Activated CD4-positive, alpha-beta T cell treated with anti-CD3 and anti-CD28 coated beads, Interleukin-2, amount 10 ng/mL, durations not matched to agents 7 days and 5 days (primary cell): ENCODE data around the gene TSPAN14. TPM values are rescaled to one million over a fixed set of nuclear protein-coding genes. Genes with fewer than 3 reads are reported as not detected.

ENCODE experiments used
- CTCF ChIA-PET: fragments of 350-600 bp; sonication (Branson Sonifier 250); formaldehyde crosslinking; loops from one replicate; lab custom pipeline; 2021; ENCODE audit warnings: antibody characterized with exemption; lab: Charles Lee
- POLR2A ChIA-PET: fragments of 350-600 bp; sonication (Branson Sonifier 250); formaldehyde crosslinking; loops from one replicate; lab custom pipeline; 2021; ENCODE audit warnings: antibody characterized with exemption; lab: Charles Lee
- DNase-seq: peaks from one replicate; pipeline ENCODE4 v3.0.0-alpha.2; 2020
- H3K27ac Mint-ChIP-seq: one replicate; pipeline ENCODE4 v1.8.0; 2021; ENCODE audit warnings: mild to moderate bottlenecking, moderate library complexity, mixed read lengths
- H3K27me3 Mint-ChIP-seq: one replicate; pipeline ENCODE4 v1.8.0; 2021; ENCODE audit warnings: mixed read lengths
- H3K36me3 Mint-ChIP-seq: one replicate; pipeline ENCODE4 v1.8.0; 2021; ENCODE audit warnings: low read depth, mixed read lengths
- H3K4me1 Mint-ChIP-seq: one replicate; pipeline ENCODE4 v1.8.0; 2021; ENCODE audit warnings: mixed read lengths
- H3K4me3 Mint-ChIP-seq: one replicate; pipeline ENCODE4 v1.8.0; 2021; ENCODE audit warnings: mild to moderate bottlenecking, moderate library complexity, mixed read lengths
- H3K9me3 Mint-ChIP-seq: one replicate; pipeline ENCODE4 v1.8.0; 2021; ENCODE audit warnings: mixed read lengths
- total RNA-seq, 2 experiments: library from RNA; stranded (reverse); gene quantifications; one replicate each; pipeline ENCODE4 v1.2.3, GENCODE V29; 2021

Gene TSPAN14
- total RNA-seq, 2 experiments from 2014 or later: 127 to 143 TPM

DNA sequence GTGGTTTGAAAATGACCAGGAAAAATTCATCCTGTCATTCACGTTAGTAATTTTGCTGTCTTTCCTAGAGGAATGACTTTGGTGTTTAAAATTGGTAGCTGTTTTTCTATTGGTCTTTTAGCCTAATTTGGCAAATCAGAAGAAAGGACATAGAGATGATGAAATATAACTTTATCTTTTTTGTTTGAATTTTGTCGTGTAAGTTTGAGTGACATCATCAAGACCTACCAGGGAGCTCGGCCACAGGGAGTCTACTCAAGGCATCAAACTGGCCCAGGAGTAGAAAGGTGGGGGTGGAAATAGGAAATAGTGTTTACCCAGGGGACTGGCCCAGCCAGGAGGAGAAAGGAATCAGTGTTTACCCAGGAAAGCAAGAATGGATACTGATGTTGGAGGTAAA, 21.0 kb upstream of the TSPAN14 start:
- Mint-ChIP-seq H3K36me3 (no peaks in the 10 kb centered on the region), H3K27ac (no peak overlapping the region), H3K4me1 (peaks cover 3% of the 10 kb centered on the region), H3K27me3 (peaks cover 4% of the 10 kb centered on the region), H3K9me3 (no peaks in the 10 kb centered on the region), H3K4me3 (no peak overlapping the region)
- ChIA-PET CTCF (interaction anchor here (0.7 to 3.1 kb wide), 3 partner anchors 11 to 73 kb away, joined by 3 to 15 read pairs (median 3); no protein-coding TSS in a partner anchor), POLR2A (no interaction called here)
- DNase-seq: no peak

DNA sequence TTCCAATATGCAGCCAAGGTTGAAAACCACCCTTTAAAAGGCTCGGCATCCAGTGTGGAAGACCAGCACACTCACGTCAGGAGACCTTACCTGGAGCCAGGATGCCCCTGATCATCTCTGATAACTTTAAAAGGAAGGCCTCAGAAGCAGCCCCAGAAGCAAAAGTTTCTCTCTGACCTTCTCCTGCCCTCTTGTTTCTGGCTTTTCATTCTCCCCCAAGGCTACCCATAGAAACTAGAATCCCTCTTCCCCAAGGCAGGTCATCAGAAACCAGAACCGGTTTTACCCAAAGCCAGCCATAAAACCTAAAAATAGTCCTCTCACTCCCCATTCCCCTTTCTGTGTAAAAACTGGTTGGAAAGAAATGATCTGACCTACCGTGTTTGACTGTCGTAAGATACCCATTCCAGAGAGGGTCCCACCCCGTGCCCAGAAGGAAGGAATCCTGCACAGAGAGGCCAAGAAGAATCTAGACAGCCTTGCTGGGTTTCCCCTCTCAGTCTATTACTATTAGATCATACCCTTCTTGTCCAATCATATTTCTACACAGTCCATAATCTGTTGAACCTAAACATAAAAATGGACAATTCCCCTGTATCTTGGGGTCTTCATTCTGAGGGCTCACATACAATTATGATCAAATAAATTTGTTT, 17.5 kb upstream of the TSPAN14 start:
- POLR2A ChIA-PET: no interaction called here
- H3K36me3 Mint-ChIP-seq: no peaks in the 10 kb centered on the region
- H3K27me3 Mint-ChIP-seq: peaks cover 10% of the 10 kb centered on the region
- no peak overlapping the region for H3K27ac Mint-ChIP-seq
- no peak for DNase-seq
- no peak overlapping the region for H3K4me3 Mint-ChIP-seq
- CTCF ChIA-PET: interaction anchor here (0.7 to 1.5 kb wide), 2 partner anchors 15 to 69 kb away, joined by 3 read pairs; no protein-coding TSS in a partner anchor
- H3K9me3 Mint-ChIP-seq: no peaks in the 10 kb centered on the region
- no peaks in the 10 kb centered on the region for H3K4me1 Mint-ChIP-seq

DNA sequence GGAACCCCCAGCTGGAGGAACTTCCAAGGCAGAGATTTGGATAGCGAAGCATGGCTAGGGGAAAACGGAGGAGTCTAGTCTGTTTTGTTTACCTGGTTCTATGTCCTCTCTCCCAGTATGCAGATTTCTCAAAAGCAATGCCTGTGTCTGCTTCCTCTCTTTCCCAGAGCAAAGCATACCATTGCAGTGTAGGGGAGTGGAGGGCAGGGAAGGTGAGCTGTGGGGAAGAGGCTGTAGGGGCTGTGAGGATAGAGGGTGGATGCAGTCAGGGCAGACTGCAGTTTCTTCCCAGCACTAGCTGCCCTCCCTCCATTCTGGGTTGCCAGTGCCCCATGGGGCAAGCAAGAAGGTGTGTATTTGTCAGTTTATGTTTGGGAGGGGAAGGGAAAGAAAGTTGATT, 16.9 kb upstream of the TSPAN14 start:
- Mint-ChIP-seq H3K4me3 (no peak overlapping the region), H3K27me3 (peaks cover 10% of the 10 kb centered on the region), H3K27ac (no peak overlapping the region), H3K9me3 (no peaks in the 10 kb centered on the region), H3K4me1 (no peaks in the 10 kb centered on the region), H3K36me3 (no peaks in the 10 kb centered on the region)
- POLR2A ChIA-PET: no interaction called here
- CTCF ChIA-PET: no interaction called here
- no peak for DNase-seq

DNA sequence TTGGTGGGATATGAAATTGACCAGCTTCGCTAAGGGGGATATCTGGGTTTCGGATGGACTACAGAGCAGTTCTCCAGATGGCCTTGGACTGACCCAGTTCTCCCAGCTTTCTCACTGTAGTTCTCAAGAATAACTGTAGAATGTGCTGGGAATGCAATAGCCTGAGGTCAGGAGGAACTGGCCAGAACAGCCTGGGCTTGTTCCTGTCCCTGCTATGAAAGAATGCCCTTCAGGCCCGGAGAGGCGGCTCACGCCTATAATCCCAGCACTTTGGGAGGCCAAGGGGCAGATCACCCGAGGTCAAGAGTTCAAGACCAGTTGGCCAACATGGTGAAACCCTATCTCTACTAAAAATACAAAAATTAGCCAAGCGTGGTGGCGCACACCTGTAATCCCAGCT, 12.3 kb upstream of the TSPAN14 start:
- Mint-ChIP-seq H3K27ac (no peak overlapping the region), H3K4me3 (no peak overlapping the region), H3K9me3 (no peaks in the 10 kb centered on the region), H3K4me1 (peaks cover 32% of the 10 kb centered on the region), H3K27me3 (peaks cover 13% of the 10 kb centered on the region), H3K36me3 (no peaks in the 10 kb centered on the region)
- no peak for DNase-seq
- ChIA-PET CTCF (interaction anchor here (0.7 to 7.3 kb wide), 3 partner anchors 9 to 67 kb away, joined by 3 to 118 read pairs (median 15); no protein-coding TSS in a partner anchor), POLR2A (no interaction called here)

DNA sequence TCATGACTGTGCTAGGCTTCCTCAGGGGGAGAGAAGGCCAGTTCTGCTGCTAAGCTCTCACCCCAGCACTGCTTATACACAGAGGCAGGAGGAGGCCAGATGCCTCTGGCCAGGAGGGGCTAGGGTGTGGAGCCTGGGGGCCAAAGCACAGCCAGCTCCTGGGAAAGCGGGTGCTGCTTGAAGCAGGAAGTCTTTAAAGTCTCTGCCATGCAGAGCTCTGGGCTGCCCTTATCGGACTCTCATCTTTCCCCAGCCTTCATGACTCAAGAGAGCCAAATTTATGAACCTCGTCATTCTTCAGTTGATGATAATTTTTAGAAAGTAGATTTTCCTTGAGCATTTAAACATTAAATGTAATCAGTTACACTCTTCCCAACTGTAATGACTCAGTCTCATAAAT, 11.2 kb upstream of the TSPAN14 start:
- no peaks in the 10 kb centered on the region for H3K9me3 Mint-ChIP-seq
- ChIA-PET POLR2A (no interaction called here), CTCF (interaction anchor here (1.0 to 7.3 kb wide), 7 partner anchors 10 to 69 kb away, joined by 3 to 118 read pairs (median 5); no protein-coding TSS in a partner anchor)
- no peak overlapping the region for H3K4me3 Mint-ChIP-seq
- H3K36me3 Mint-ChIP-seq: no peaks in the 10 kb centered on the region
- H3K4me1 Mint-ChIP-seq: peaks cover 35% of the 10 kb centered on the region
- DNase-seq: no peak
- peaks cover 17% of the 10 kb centered on the region for H3K27me3 Mint-ChIP-seq
- no peak overlapping the region for H3K27ac Mint-ChIP-seq

DNA sequence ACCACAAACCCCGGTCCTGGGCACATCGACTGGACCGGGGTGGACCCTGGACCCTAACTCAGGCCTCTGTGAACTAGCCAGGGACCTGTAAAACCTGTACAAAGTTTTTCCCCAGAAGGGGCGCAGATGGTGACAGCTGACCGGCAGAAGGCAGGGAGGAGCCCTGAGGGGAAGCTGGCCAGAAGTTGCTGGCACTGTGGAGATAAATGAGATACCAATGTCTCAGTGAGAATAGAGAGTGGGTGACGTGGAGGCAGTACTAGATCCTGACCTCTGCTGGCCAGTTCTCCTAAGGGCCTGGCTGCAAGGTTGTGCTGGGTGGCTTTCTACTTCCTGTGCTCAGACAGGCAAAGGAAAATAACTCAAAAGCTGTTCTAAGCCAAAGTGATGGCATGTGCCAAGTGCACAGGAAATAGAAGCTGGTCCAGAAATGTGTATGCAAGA, 10.6 kb upstream of the TSPAN14 start:
- H3K4me3 Mint-ChIP-seq: no peak overlapping the region
- no peaks in the 10 kb centered on the region for H3K9me3 Mint-ChIP-seq
- H3K4me1 Mint-ChIP-seq: peaks cover 36% of the 10 kb centered on the region
- H3K27me3 Mint-ChIP-seq: peaks cover 14% of the 10 kb centered on the region
- no peaks in the 10 kb centered on the region for H3K36me3 Mint-ChIP-seq
- H3K27ac Mint-ChIP-seq: peak overlapping the region; percentile 70
- POLR2A ChIA-PET: no interaction called here
- CTCF ChIA-PET: interaction anchor here (0.7 to 7.3 kb wide), 24 partner anchors 10 to 98 kb away, joined by 3 to 118 read pairs (median 5); partner anchors contain the start of gene SH2D4B
- peak; percentile 53 for DNase-seq

DNA sequence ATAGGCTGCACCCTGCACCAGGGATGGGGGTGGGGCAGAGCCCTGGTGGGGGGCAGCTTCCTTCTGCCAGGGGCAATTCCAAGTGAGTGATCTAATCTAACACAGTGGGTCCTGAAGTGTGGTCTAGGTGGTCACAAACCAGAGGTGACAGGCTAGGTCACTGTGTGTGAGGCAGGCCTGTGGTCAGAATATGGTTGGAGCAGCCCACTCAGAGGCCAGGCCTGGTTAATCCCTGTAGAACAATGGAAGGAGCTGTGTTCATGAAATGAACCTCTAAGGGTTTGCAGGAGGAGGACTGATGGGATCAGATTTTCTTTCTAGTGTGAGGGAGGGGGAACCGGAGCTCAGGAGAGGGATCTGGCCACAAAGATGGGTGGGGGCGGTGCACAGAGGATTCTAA, 10.0 kb upstream of the TSPAN14 start:
- POLR2A ChIA-PET: no interaction called here
- no peak for DNase-seq
- Mint-ChIP-seq H3K9me3 (no peaks in the 10 kb centered on the region), H3K27ac (peak overlapping the region; percentile 73), H3K4me1 (peaks cover 36% of the 10 kb centered on the region), H3K27me3 (peaks cover 11% of the 10 kb centered on the region), H3K4me3 (no peak overlapping the region), H3K36me3 (no peaks in the 10 kb centered on the region)
- CTCF ChIA-PET: interaction anchor here (0.7 to 7.3 kb wide), 30 partner anchors 9 to 115 kb away, joined by 3 to 118 read pairs (median 5); partner anchors contain the start of gene SH2D4B

DNA sequence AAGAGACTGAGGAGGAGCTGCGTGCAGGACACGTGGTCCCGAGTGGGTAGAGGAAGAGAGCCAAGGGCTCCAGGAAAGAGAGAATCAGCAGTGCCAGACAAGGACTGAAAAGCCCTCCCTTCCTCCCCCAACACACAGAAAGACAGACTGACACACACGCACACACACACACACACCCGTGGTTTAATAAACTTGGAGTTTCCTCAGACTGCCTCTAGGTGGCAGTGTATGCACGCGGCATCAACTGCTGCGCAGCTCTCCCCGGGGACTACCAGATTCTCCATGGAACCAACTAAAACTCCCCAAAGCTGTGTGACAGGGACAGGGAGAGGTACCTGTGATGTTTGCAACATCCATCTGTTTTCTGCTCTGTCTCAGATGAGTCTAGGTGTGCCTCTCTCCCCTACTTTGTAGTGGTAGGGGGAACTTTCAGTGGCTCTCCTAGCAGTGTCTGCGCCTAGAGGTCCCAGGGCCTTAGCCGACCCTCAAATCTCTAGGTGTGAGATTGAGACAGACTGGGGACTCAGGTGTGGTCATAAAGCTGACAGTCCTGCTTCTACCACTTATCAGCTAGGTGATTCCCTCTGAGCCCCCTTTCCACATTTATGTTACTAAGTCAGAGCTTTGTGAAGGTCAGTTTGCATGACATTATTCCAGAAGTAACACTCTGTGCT, 9.3 kb upstream of the TSPAN14 start:
- Mint-ChIP-seq H3K9me3 (no peaks in the 10 kb centered on the region), H3K4me3 (no peak overlapping the region), H3K36me3 (no peaks in the 10 kb centered on the region), H3K27me3 (peaks cover 8% of the 10 kb centered on the region), H3K4me1 (peaks cover 38% of the 10 kb centered on the region), H3K27ac (peak overlapping the region; percentile 73)
- ChIA-PET POLR2A (interaction anchor here (0.9 kb wide), 1 partner anchor 67 kb away, joined by 3 read pairs; no protein-coding TSS in a partner anchor), CTCF (interaction anchor here (0.7 to 7.3 kb wide), 29 partner anchors 8 to 152 kb away, joined by 3 to 118 read pairs (median 5); partner anchors contain the start of genes SH2D4B and TSPAN14)
- peak; percentile 43 for DNase-seq

DNA sequence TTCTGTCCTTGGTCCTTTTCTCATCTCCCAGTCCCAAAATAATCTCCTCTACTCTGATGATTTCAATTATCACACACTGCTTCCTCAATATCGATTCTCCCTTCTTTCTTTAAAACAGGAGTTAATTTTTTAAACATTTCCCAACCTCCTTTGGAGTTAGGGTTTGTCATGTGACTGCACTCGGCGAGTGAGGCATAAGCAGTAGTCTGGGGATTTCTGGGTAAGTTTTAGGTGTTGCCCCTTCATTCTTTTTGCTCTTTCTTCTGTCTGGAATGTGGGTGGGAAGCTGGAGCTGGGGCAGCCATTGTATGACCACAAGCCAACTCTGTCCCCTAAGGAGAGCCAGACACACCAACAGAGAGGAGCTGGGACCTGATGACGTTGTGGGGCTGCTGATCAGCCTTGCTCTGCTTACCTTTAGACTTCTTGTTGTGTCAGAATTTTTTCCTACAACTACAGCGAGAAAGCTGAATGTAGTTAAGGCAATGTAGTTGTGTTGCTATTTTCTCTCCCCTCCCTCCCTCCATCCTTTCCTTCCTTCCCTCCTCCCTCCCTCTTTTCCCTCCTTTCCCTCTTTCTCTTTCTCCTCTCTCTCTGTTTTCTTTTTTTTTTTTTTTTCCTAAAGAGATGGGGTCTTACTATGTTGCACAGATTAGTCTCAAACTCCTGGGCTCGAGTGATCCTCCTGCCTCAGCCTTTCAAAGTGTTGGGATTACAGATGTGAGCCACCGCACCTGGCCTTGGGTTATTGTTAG, 6.5 kb upstream of the TSPAN14 start:
- POLR2A ChIA-PET: no interaction called here
- Mint-ChIP-seq H3K4me1 (peaks cover 38% of the 10 kb centered on the region), H3K27me3 (peaks cover 8% of the 10 kb centered on the region), H3K4me3 (no peak overlapping the region), H3K36me3 (no peaks in the 10 kb centered on the region), H3K9me3 (no peaks in the 10 kb centered on the region), H3K27ac (peak overlapping the region; percentile 38)
- CTCF ChIA-PET: interaction anchor here (0.8 to 7.3 kb wide), 4 partner anchors 14 to 57 kb away, joined by 3 to 118 read pairs (median 14); no protein-coding TSS in a partner anchor
- DNase-seq: no peak

DNA sequence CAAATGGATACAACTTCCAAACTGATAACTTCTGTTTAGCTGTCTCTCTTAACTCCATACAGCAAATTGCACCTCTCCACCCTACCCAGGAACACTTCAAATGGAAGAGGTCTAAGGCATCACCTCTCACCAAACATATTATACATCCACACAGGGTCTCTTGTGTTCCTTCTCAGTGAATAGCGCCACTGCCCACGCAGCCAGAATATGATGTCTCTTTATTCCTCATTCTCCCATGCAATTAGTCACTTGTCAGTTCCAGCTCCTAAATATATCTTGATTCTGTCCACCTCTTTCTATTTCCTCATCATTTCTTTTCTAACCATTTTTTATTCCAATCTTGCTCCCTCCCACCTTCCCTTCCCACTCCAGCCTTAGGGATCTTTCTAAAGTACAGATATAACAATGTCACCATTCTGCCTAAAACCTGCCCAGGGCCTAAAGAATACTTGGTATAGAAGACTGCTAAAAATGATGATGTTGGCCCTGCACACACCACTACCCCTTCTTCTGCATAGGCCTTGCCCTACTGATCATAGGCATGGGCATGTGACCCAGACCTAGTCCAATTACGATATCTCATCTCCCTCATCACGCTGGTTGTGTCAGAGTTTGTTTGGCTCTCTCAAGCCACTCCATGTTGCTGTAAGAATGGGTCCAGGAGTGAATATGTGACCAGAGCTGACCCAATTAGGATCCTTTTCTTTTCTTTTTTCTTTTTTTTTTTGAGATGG, 5.7 kb upstream of the TSPAN14 start:
- Mint-ChIP-seq H3K9me3 (no peaks in the 10 kb centered on the region), H3K4me1 (peaks cover 35% of the 10 kb centered on the region), H3K27ac (peak overlapping the region; percentile 38), H3K4me3 (no peak overlapping the region), H3K27me3 (peaks cover 8% of the 10 kb centered on the region), H3K36me3 (no peaks in the 10 kb centered on the region)
- POLR2A ChIA-PET: no interaction called here
- DNase-seq: no peak
- CTCF ChIA-PET: interaction anchor here (1.3 to 4.1 kb wide), 3 partner anchors 19 to 56 kb away, joined by 3 to 23 read pairs (median 5); no protein-coding TSS in a partner anchor

DNA sequence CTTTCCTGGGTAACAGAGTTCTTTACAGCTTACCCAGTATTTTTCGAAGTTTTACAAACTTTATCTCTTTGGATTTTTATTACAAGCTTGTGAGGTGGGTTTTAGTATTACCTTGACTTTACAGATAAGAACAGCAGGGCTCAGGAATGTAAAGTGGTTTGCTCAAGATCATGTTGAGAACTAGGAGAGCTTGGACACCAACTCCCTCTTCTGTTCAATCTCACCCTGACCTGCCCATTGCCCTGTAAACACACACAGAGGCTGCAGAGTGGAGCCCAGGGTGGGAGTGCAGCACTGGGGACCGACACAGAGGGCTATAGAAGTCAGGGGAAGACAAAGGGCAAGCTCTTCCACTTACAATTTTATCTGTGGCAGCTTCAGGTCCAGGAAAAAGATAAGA, 4.6 kb upstream of the TSPAN14 start:
- POLR2A ChIA-PET: no interaction called here

DNA sequence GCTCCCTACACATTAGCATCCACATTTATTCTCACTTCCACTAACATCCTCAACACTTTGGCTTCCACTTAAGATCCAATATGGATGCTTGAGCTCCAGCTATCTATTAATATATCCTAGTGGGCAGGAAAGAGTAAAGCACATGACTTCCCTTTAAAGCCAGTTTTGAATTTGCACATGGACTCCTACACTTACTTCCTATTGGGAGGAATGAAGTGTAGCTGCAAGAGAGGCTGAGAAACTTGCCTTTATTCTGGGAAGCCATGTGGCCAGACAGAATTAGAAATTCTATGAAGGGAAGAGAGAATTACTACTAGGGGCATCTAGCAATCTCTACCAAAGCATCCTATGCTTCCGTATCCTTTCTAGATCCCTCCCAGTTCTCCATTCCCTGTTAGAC, 3.0 kb upstream of the TSPAN14 start:
- Mint-ChIP-seq H3K4me1 (peaks cover 23% of the 10 kb centered on the region), H3K36me3 (peaks cover 13% of the 10 kb centered on the region), H3K9me3 (no peaks in the 10 kb centered on the region), H3K27ac (no peak overlapping the region), H3K4me3 (no peak overlapping the region), H3K27me3 (peaks cover 8% of the 10 kb centered on the region)
- CTCF ChIA-PET: interaction anchor here (4.1 kb wide), 1 partner anchor 54 kb away, joined by 23 read pairs; no protein-coding TSS in a partner anchor
- POLR2A ChIA-PET: no interaction called here
- DNase-seq: no peak

More for the DNA sequence above, 4.6 kb upstream of the TSPAN14 start:
- CTCF ChIA-PET: interaction anchor here (1.3 to 4.1 kb wide), 5 partner anchors 10 to 55 kb away, joined by 3 to 23 read pairs (median 5); no protein-coding TSS in a partner anchor
- no peak for DNase-seq
- H3K4me3 Mint-ChIP-seq: no peak overlapping the region
- no peak overlapping the region for H3K27ac Mint-ChIP-seq
- no peaks in the 10 kb centered on the region for H3K9me3 Mint-ChIP-seq
- no peaks in the 10 kb centered on the region for H3K36me3 Mint-ChIP-seq
- peaks cover 8% of the 10 kb centered on the region for H3K27me3 Mint-ChIP-seq
- peaks cover 28% of the 10 kb centered on the region for H3K4me1 Mint-ChIP-seq
